HL-60 (cell line): ENCODE measurements around the gene ZNF837.

ENCODE experiments used
- POLR2AphosphoS5 ChIP-seq: IDR thresholded peaks from 2 replicates; pipeline ENCODE4 v1.6.1; 2012; ENCODE audit warnings: low read depth
- TF ChIP-seq, protein P1 (sequence below): IDR thresholded peaks from one replicate; pipeline ENCODE4 v1.5.1; 2011; ENCODE audit warnings: low read length, control low read depth, inconsistent platforms; ENCODE audit not compliant: insufficient read depth

- TF ChIP-seq, protein P1, sequence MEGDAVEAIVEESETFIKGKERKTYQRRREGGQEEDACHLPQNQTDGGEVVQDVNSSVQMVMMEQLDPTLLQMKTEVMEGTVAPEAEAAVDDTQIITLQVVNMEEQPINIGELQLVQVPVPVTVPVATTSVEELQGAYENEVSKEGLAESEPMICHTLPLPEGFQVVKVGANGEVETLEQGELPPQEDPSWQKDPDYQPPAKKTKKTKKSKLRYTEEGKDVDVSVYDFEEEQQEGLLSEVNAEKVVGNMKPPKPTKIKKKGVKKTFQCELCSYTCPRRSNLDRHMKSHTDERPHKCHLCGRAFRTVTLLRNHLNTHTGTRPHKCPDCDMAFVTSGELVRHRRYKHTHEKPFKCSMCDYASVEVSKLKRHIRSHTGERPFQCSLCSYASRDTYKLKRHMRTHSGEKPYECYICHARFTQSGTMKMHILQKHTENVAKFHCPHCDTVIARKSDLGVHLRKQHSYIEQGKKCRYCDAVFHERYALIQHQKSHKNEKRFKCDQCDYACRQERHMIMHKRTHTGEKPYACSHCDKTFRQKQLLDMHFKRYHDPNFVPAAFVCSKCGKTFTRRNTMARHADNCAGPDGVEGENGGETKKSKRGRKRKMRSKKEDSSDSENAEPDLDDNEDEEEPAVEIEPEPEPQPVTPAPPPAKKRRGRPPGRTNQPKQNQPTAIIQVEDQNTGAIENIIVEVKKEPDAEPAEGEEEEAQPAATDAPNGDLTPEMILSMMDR = no peak
- no peak for TF ChIP-seq POLR2AphosphoS5
Measured at GRCh38 chr19:58353717-58354477, 26.9 kb downstream of the ZNF837 start.
